ENCODE results near the gene ZCCHC9. TPM values are rescaled to one million over a fixed set of nuclear protein-coding genes. Genes with fewer than 3 reads are reported as not detected.
"Not testable (repeated sequence)": the region's sequence is repeated elsewhere in the genome, so short reads cannot be mapped to it uniquely, and the experiment has no call there.

Gene ZCCHC9
- total and polyA plus RNA-seq, 2 experiments from 2014 or later, result 18.9 to 20.2 TPM

- H3K4me1 ChIP-seq (ENCODE audit: insufficient read depth), result no peaks in the 10 kb centered on the region
- WGBS, 2 experiments (ENCODE audit: low coverage in 1 of 2, low lambda C conversion rate in 2 of 2, missing lambda C conversion rate in 2 of 2), result 94 to 96% methylated on average over 21 of the region's 21 CpGs
- in situ Hi-C loops (cut with MboI), result no loop called here
Measured at GRCh38 chr5:81254886-81255559, 46.4 kb upstream of the ZCCHC9 start.

GRCh38 chr5:81256766-81257165, 44.6 kb upstream of the ZCCHC9 start:
- H3F3A ChIP-seq (ENCODE audit: insufficient read depth), result no peaks in the 10 kb centered on the region
- H3K4me2 ChIP-seq (ENCODE audit: unreplicated experiment), result no peak overlapping the region
- no peaks in the 10 kb centered on the region for H3K27me3 ChIP-seq (replicated peaks; ENCODE audit: insufficient read depth)
- WGBS, 2 experiments (ENCODE audit: low coverage in 1 of 2, low lambda C conversion rate in 2 of 2, missing lambda C conversion rate in 2 of 2), result 0 to 9% methylated on average over 1 of the region's 1 CpG
- no peaks in the 10 kb centered on the region for H3K4me1 ChIP-seq (ENCODE audit: insufficient read depth)
- no peaks in the 10 kb centered on the region for H3K9me3 ChIP-seq (ENCODE audit: low read depth)
- DNase-seq, result no peak
- H3K4me3 ChIP-seq, result no peak overlapping the region
- no peaks in the 10 kb centered on the region for H3K9me2 ChIP-seq (ENCODE audit: insufficient read depth)
- no peak for TF ChIP-seq EZH2phosphoT487 (IDR thresholded peaks at IDR 0.05; ENCODE audit: insufficient read depth, low read depth)
- no peak for TF ChIP-seq EZH2 (IDR thresholded peaks at IDR 0.05; ENCODE audit: insufficient read depth, poor library complexity, severe bottlenecking)
- peaks cover 24% of the 10 kb centered on the region; the same call in 1 of the 2 replicates for H3K79me2 ChIP-seq (ENCODE audit: insufficient read depth)
- no peak overlapping the region for H3K9ac ChIP-seq
- no peak overlapping the region for H3K27ac ChIP-seq
- no peaks in the 10 kb centered on the region for H3K36me3 ChIP-seq (ENCODE audit: low read depth)
- in situ Hi-C loops (cut with MboI), result no loop called here
- H4K20me1 ChIP-seq (ENCODE audit: insufficient read depth), result no peaks in the 10 kb centered on the region
- no peak overlapping the region for H2AFZ ChIP-seq

More at GRCh38 chr5:81254886-81255559, 46.4 kb upstream of the ZCCHC9 start:
- H3F3A ChIP-seq (ENCODE audit: insufficient read depth), result no peaks in the 10 kb centered on the region
- H3K9me2 ChIP-seq (ENCODE audit: insufficient read depth), result no peaks in the 10 kb centered on the region
- H3K27ac ChIP-seq, result no peak overlapping the region
- no peaks in the 10 kb centered on the region for H4K20me1 ChIP-seq (ENCODE audit: insufficient read depth)
- H3K4me3 ChIP-seq, result no peak overlapping the region
- DNase-seq, result no peak
- TF ChIP-seq EZH2phosphoT487 (IDR thresholded peaks at IDR 0.05; ENCODE audit: insufficient read depth, low read depth) (no peak), EZH2 (IDR thresholded peaks at IDR 0.05; ENCODE audit: insufficient read depth, poor library complexity, severe bottlenecking) (no peak)
- no peaks in the 10 kb centered on the region for H3K9me3 ChIP-seq (ENCODE audit: low read depth)
- no peaks in the 10 kb centered on the region for H3K27me3 ChIP-seq (replicated peaks; ENCODE audit: insufficient read depth)
- no peak overlapping the region for H2AFZ ChIP-seq
- H3K4me2 ChIP-seq (ENCODE audit: unreplicated experiment), result no peak overlapping the region
- no peak overlapping the region for H3K9ac ChIP-seq
- no peaks in the 10 kb centered on the region for H3K36me3 ChIP-seq (ENCODE audit: low read depth)
- peaks cover 7% of the 10 kb centered on the region; the same call in 1 of the 2 replicates for H3K79me2 ChIP-seq (ENCODE audit: insufficient read depth)

- 83 to 89% methylated on average over 1 of the region's 1 CpG for WGBS, 2 experiments (ENCODE audit: low coverage in 1 of 2, low lambda C conversion rate in 2 of 2, missing lambda C conversion rate in 2 of 2)
- H3K4me1 ChIP-seq (ENCODE audit: insufficient read depth); in situ Hi-C loops (cut with MboI): not testable (repeated sequence)
Measured at GRCh38 chr5:81262796-81263195, 38.6 kb upstream of the ZCCHC9 start.

GRCh38 chr5:81265101-81265500, 36.3 kb upstream of the ZCCHC9 start:
- Histone ChIP-seq H2AFZ (no peak overlapping the region), H4K20me1 (ENCODE audit: insufficient read depth) (no peaks in the 10 kb centered on the region), H3K27ac (no peak overlapping the region), H3K4me1 (ENCODE audit: insufficient read depth) (peaks cover 22% of the 10 kb centered on the region), H3F3A (ENCODE audit: insufficient read depth) (peaks cover 7% of the 10 kb centered on the region), H3K9me2 (ENCODE audit: insufficient read depth) (no peaks in the 10 kb centered on the region), H3K4me3 (no peak overlapping the region), H3K9me3 (ENCODE audit: low read depth) (no peaks in the 10 kb centered on the region), H3K36me3 (ENCODE audit: low read depth) (no peaks in the 10 kb centered on the region), H3K4me2 (ENCODE audit: unreplicated experiment) (no peak overlapping the region), H3K79me2 (ENCODE audit: insufficient read depth) (peaks cover 45% of the 10 kb centered on the region), H3K9ac (no peak overlapping the region), H3K27me3 (replicated peaks; ENCODE audit: insufficient read depth) (no peaks in the 10 kb centered on the region)
- in situ Hi-C loops (cut with MboI), result no loop called here
- peak; percentile 60 for DNase-seq
- no peak for TF ChIP-seq EZH2 (IDR thresholded peaks at IDR 0.05; ENCODE audit: insufficient read depth, poor library complexity, severe bottlenecking)
- TF ChIP-seq EZH2phosphoT487 (IDR thresholded peaks at IDR 0.05; ENCODE audit: insufficient read depth, low read depth), result no peak

More at GRCh38 chr5:81262796-81263195, 38.6 kb upstream of the ZCCHC9 start:
- H3K36me3 ChIP-seq (ENCODE audit: low read depth); H2AFZ ChIP-seq; H3K4me3 ChIP-seq; H3K9ac ChIP-seq; H3K27me3 ChIP-seq (replicated peaks; ENCODE audit: insufficient read depth); DNase-seq; H3F3A ChIP-seq (ENCODE audit: insufficient read depth); H3K9me3 ChIP-seq (ENCODE audit: low read depth); H3K4me2 ChIP-seq (ENCODE audit: unreplicated experiment); H3K9me2 ChIP-seq (ENCODE audit: insufficient read depth); H4K20me1 ChIP-seq (ENCODE audit: insufficient read depth); H3K27ac ChIP-seq: not testable (repeated sequence)
- H3K79me2 ChIP-seq (ENCODE audit: insufficient read depth), result peaks cover 44% of the 10 kb centered on the region

Measured in GM23248 (cell line).